Activated CD8-positive, alpha-beta T cell treated with anti-CD3 and anti-CD28 coated beads for 36 hours (primary cell): ENCODE data around the gene ADGRE2. TPM values are rescaled to one million over a fixed set of nuclear protein-coding genes. Genes with fewer than 3 reads are reported as not detected.

Experiments
- ATAC-seq: fragments of 200-7000 bp; cut with Tn5 transposase; one replicate; pipeline ENCODE4 v1.10.0; 2021; ENCODE audit warnings: mild to moderate bottlenecking, moderate library complexity
- CTCF ChIA-PET: fragments of 350-600 bp; sonication (Branson Sonifier 250); formaldehyde crosslinking; loops from one replicate; lab custom pipeline; 2021; ENCODE audit warnings: antibody characterized with exemption; lab: Charles Lee
- POLR2A ChIA-PET: fragments of 350-600 bp; sonication (Branson Sonifier 250); formaldehyde crosslinking; loops from one replicate; lab custom pipeline; 2021; ENCODE audit warnings: antibody characterized with exemption; lab: Charles Lee
- DNase-seq: peaks from one replicate; pipeline ENCODE4 v3.0.0-alpha.2; 2020
- H3K27ac Mint-ChIP-seq: one replicate; pipeline ENCODE4 v1.8.0; 2021; ENCODE audit warnings: mild to moderate bottlenecking, mixed read lengths
- H3K27me3 Mint-ChIP-seq: one replicate; pipeline ENCODE4 v1.8.0; 2021; ENCODE audit warnings: mixed read lengths
- H3K36me3 Mint-ChIP-seq: one replicate; pipeline ENCODE4 v1.8.0; 2021; ENCODE audit warnings: low read depth, mixed read lengths
- H3K4me1 Mint-ChIP-seq: one replicate; pipeline ENCODE4 v1.8.0; 2021; ENCODE audit warnings: low read depth, mixed read lengths
- H3K4me3 Mint-ChIP-seq: one replicate; pipeline ENCODE4 v1.8.0; 2021; ENCODE audit warnings: mild to moderate bottlenecking, moderate library complexity, mixed read lengths
- H3K9me3 Mint-ChIP-seq: one replicate; pipeline ENCODE4 v1.8.0; 2021; ENCODE audit warnings: mixed read lengths
- intact Hi-C: fragments of 100-400 bp; cut with micrococcal nuclease; formaldehyde crosslinking; loops from one replicate; pipeline ENCODE4 v1.10.0; 2022
- total RNA-seq, 2 experiments: library from RNA; stranded (reverse); gene quantifications; one replicate each; pipeline ENCODE4 v1.2.3, GENCODE V29; 2021
- TF ChIP-seq, protein P1 (sequence below): fragments of 200-600 bp; IDR thresholded peaks from one replicate; pipeline ENCODE4 v1.8.0; 2022; ENCODE audit warnings: antibody characterized with exemption, mild to moderate bottlenecking

Gene ADGRE2
- total RNA-seq, 2 experiments from 2014 or later = 0.43 to 0.83 TPM

DNA sequence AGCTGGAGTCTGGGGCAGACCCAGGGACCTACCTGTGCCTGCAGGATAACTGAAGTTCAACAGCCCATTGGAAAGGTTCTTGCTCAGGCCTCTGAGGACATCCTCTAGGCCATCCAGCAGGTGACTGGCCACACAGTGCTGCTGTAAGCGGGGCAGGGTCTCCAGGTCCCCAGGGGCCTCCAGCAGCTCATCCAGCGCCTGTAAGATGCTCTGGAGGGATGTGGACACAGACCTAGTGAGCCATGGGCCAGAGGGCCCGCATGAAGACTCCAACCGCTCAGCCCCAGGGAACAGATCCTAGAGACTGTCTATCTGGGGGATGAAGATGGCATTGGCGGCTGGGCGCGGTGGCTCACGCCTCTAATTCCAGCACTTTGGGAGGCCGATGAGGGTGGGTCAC is 14.0 kb downstream of the ADGRE2 start:
- H3K36me3 Mint-ChIP-seq = no peaks in the 10 kb centered on the region
- no peaks in the 10 kb centered on the region for H3K4me1 Mint-ChIP-seq
- CTCF ChIA-PET = no interaction called here
- ATAC-seq = no peak
- DNase-seq = no peak
- peaks cover 4% of the 10 kb centered on the region for H3K27me3 Mint-ChIP-seq
- no peaks in the 10 kb centered on the region for H3K9me3 Mint-ChIP-seq
- H3K4me3 Mint-ChIP-seq = no peak overlapping the region
- TF ChIP-seq, protein P1, sequence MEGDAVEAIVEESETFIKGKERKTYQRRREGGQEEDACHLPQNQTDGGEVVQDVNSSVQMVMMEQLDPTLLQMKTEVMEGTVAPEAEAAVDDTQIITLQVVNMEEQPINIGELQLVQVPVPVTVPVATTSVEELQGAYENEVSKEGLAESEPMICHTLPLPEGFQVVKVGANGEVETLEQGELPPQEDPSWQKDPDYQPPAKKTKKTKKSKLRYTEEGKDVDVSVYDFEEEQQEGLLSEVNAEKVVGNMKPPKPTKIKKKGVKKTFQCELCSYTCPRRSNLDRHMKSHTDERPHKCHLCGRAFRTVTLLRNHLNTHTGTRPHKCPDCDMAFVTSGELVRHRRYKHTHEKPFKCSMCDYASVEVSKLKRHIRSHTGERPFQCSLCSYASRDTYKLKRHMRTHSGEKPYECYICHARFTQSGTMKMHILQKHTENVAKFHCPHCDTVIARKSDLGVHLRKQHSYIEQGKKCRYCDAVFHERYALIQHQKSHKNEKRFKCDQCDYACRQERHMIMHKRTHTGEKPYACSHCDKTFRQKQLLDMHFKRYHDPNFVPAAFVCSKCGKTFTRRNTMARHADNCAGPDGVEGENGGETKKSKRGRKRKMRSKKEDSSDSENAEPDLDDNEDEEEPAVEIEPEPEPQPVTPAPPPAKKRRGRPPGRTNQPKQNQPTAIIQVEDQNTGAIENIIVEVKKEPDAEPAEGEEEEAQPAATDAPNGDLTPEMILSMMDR = no peak
- no peak overlapping the region for H3K27ac Mint-ChIP-seq
- intact Hi-C loops = no loop called here
- POLR2A ChIA-PET = no interaction called here

DNA sequence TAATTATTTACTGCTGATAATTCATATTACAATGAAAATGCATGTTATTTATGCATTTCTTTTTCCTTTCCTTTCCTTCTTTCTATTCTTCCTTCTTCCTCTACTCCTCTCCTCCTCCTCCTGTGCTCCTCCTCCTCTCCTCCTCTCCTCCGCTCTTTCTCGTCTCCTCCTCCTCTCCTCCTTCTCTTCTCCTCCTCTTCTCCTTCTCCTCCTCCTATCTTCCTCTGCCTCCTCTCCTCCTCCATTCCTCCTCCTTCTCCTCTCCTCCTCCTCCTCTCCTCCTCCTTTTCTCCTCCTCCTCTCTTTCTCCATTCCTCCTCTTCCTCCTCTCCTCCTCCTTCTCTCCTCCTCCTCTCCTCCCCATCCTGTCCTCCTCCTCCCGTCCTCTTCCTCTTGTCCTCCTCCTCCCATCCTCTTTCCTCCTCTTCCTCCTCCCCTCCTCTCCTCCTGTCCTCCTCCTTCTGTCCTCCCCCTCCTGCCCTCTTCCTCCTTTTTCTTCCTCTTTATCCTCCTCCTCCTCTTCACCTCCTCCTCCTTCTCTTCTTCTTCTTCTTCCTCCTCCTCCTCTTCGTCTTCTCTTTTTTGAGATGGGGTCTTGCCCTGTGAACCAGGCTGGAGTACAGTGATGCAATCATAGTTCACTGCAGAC is 14.7 kb downstream of the ADGRE2 start:
- no peak for ATAC-seq
- no peak for DNase-seq
- H3K27ac Mint-ChIP-seq = no peak overlapping the region
- ChIA-PET POLR2A (interaction anchor here (0.6 kb wide), 1 partner anchor 9 kb away, joined by 3 read pairs; no protein-coding TSS in a partner anchor), CTCF (no interaction called here)
- H3K4me3 Mint-ChIP-seq = no peak overlapping the region
- TF ChIP-seq, protein P1 = no peak
- H3K9me3 Mint-ChIP-seq = no peaks in the 10 kb centered on the region
- no peaks in the 10 kb centered on the region for H3K4me1 Mint-ChIP-seq
- intact Hi-C loops = no loop called here
- no peaks in the 10 kb centered on the region for H3K36me3 Mint-ChIP-seq
- H3K27me3 Mint-ChIP-seq = peaks cover 4% of the 10 kb centered on the region

GRCh38 chr19:14762111-14762510 is 16.2 kb downstream of the ADGRE2 start:
- ChIA-PET CTCF (no interaction called here), POLR2A (no interaction called here)
- DNase-seq = no peak
- Mint-ChIP-seq H3K9me3 (no peaks in the 10 kb centered on the region), H3K27ac (no peak overlapping the region), H3K4me1 (no peaks in the 10 kb centered on the region), H3K27me3 (peaks cover 4% of the 10 kb centered on the region), H3K36me3 (no peaks in the 10 kb centered on the region), H3K4me3 (no peak overlapping the region)
- no peak for ATAC-seq
- TF ChIP-seq, protein P1 = no peak
- intact Hi-C loops = no loop called here

DNA sequence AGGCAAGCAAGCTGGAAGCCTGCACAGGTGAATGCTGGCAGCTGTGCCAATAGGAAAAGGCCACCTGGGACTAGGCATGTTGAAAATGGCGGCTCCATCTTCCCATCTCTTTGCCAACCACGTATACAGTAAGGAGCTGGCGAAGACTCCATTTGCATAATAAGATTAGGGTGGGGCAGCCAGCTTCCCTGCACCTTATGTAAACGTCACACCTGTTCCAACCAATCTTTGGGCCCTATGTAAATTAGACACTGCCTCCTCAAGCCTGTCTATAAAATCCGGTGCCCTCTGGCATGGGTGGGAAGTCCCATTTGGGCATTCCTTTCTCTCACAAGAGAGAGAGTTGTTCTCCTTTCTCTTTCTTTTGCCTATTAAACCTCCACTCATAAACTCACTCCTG is 16.8 kb downstream of the ADGRE2 start:
- Mint-ChIP-seq H3K9me3 (no peaks in the 10 kb centered on the region), H3K4me1 (no peaks in the 10 kb centered on the region), H3K27me3 (peaks cover 4% of the 10 kb centered on the region), H3K36me3 (no peaks in the 10 kb centered on the region), H3K27ac (no peak overlapping the region), H3K4me3 (no peak overlapping the region)
- CTCF ChIA-PET = interaction anchor here (1.1 kb wide), 1 partner anchor 25 kb away, joined by 3 read pairs; no protein-coding TSS in a partner anchor
- ATAC-seq (no peak), DNase-seq (no peak)
- intact Hi-C loops = no loop called here
- TF ChIP-seq, protein P1 = no peak
- POLR2A ChIA-PET = interaction anchor here (0.6 kb wide), 1 partner anchor 14 kb away, joined by 3 read pairs; no protein-coding TSS in a partner anchor

GRCh38 chr19:14758816-14759215 is 19.5 kb downstream of the ADGRE2 start:
- ChIA-PET POLR2A (no interaction called here), CTCF (no interaction called here)
- Mint-ChIP-seq H3K9me3 (no peaks in the 10 kb centered on the region), H3K27me3 (no peaks in the 10 kb centered on the region), H3K4me3 (no peak overlapping the region), H3K27ac (no peak overlapping the region), H3K4me1 (no peaks in the 10 kb centered on the region), H3K36me3 (no peaks in the 10 kb centered on the region)
- ATAC-seq = no peak
- intact Hi-C loops = no loop called here
- TF ChIP-seq, protein P1 = no peak
- no peak for DNase-seq
